Measurements from ENCODE around the gene BAD.
"Not testable (repeated sequence)": the region's sequence is repeated elsewhere in the genome, so short reads cannot be mapped to it uniquely, and the experiment has no call there.

Gene BAD

DNA sequence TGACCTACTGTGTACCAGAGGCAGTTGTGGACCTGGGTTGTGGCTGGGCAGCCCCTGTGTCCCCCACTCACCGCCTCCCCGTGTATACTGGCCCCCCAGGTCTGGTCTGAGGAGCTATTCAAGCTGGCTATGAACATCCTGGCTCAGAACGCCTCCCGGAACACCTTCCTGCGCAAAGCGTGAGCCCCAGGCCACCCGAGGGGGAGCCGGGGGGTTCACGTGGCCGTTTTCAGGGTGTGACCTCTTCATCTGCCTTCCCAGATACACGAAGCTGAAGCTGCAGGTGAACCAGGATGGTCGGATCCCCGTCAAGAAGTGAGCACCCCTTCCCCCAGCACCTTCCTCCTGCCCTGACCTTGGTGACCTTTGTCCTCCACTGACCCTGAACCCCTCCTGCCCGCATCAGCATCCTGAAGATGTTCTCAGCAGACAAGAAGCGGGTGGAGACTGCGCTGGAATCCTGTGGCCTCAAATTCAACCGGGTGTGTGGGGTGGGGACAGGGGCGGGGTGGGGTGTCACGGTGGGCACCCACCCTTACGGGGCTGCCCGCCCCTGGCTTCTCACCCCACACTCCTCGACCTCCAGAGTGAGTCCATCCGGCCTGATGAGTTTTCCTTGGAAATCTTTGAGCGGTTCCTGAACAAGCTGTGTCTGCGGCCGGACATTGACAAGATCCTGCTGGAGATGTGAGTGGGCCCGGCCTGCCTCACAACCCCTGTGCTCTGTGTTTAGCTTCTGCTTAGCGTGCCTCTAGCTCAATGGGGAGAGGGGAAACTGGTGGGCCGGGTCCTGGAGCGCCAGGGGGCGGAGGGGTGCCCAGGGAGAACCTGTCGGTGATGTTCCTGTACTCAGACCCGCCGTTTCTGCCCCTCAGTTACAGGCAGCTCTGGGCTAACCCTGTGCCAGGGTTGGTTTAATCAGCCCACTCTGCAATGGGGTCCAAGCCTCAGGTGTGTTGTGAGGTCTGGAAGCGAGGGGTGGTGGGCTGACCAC, 29.0 kb downstream of the BAD start:
- no peak for DNase-seq

DNA sequence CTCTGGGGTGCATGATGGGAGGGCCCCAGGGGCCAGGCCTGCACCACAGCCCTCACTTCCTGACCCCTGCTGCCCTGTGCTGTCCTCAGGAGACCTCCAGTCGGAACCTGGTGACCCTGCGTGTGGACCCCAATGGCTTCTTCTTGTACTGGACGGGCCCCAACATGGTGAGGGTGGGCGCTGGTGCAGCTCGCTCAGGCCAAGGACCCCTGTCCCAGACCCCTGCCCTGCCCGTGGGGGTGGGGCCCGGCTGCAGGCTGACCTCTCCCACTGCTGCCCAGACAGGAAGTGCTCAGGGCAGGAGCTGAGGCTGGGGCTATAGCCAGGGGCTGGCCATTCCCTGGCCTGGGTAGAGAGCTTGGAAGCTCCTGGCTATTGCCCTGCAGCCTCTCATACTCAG, 30.1 kb downstream of the BAD start:
- DNase-seq, result no peak

DNA sequence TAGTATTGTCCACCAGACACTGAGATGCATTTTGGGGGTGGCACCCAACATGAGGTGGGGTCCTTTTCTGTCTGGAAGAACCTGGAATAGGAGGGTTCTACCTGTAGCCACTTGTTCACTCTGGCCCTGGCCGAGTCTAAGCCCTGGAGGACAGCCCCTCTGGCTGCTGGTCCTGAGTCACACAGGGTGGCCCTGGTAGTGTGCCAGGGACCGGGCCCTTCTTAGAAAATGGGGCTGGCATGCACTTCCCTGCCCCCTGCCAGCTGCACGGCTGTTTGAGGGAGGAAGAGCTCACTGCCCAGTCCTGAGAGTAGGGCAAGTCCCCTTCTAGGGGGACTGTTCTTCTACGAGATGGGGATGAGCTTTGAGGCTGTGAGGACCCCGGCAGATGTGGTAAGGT, 31.0 kb downstream of the BAD start:
- no peak for DNase-seq

DNA sequence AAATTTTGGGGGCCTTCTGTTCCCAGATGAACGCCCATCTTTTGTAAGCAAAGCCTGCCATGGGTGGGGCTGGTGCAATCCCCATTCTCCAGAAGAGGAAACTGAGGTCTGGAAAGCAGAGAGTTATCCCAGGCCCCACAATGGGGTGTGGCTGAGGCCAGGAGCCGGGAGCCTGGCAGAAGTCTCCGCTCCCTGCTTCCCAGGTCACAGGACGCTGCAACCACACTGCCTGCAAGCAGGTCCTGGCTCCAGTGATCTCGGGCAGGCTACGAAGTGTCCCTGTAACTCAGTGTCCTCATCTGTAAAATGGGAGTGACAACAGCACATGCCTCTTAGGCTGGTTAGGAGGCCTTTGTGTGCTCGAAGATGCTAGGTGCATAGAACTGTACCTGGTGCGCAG, 31.4 kb downstream of the BAD start:
- no peak for DNase-seq

GRCh38 chr11:64252003-64252872, 32.2 kb downstream of the BAD start:
- DNase-seq, result no peak

- DNase-seq, result no peak
These were observed 32.8 kb downstream of the BAD start for GRCh38 chr11:64251753-64252002.

DNA sequence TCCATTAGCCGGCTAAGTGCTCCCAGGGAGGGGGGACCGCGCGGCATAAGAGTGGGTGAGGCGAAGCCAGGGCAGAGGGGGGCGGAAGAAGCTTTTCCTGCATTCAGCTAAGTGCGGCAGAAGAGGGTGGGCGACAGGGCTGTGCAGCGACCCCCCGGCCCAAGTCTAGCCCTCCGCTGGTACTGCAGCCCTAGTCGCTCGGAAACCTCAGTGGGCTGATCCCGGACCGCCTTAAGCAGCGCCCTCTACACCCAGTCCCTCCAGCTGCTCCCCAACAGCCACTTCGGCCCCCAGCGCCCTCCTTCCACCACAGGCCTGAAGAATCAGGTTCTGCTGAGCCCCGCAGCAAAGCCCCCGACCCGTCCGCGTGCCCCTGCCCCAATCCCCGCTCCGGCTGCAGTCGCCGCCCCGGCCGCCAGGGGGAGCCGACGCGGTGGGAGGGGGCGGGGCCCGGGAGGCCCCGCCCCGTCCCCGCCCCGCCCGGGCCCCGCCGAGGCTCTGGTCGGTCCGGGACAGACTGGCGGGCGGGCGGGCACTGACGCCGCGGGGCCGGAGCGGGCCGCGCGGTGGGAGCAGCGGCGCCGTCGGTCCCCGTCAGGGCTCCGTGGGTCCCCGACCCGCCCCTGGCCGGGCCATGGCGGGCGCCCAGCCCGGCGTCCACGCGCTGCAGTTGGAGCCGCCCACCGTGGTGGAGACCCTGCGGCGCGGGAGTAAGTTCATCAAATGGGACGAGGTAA, 33.3 kb downstream of the BAD start, which contains the start of gene PLCB3:
Gene PLCB3 (plus strand): TSS at position 515 of the 737 bp plus-strand sequence. CDS start 120 bp downstream, at position 635.
- peak; percentile 51 for DNase-seq

- DNase-seq, result no peak
These were observed 34.0 kb downstream of the BAD start for GRCh38 chr11:64250415-64251015.

GRCh38 chr11:64249563-64250414, 34.7 kb downstream of the BAD start:
- no peak for DNase-seq

DNA sequence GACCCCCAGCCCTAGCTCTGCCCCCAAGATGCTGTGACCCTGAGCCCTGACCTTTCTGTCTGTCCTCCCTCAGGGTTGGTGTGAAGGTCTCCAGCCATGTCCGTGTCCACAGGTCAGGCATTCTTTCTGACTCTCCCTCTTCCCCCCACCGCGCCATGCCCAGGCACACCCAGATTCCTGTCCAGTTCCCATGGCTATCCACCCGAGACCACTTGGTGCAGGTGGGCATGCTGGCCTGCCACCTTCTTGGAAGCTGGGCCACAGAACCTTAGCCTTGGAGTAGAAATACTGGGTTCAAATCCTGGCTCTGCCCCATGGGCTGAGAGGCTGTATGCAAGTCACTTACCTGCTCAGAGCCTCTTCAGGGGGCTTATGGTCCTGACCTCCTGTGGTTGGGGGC, 35.4 kb downstream of the BAD start:
- DNase-seq, result no peak

- DNase-seq, result no peak
These were observed 35.9 kb downstream of the BAD start for GRCh38 chr11:64248578-64248977.

DNA sequence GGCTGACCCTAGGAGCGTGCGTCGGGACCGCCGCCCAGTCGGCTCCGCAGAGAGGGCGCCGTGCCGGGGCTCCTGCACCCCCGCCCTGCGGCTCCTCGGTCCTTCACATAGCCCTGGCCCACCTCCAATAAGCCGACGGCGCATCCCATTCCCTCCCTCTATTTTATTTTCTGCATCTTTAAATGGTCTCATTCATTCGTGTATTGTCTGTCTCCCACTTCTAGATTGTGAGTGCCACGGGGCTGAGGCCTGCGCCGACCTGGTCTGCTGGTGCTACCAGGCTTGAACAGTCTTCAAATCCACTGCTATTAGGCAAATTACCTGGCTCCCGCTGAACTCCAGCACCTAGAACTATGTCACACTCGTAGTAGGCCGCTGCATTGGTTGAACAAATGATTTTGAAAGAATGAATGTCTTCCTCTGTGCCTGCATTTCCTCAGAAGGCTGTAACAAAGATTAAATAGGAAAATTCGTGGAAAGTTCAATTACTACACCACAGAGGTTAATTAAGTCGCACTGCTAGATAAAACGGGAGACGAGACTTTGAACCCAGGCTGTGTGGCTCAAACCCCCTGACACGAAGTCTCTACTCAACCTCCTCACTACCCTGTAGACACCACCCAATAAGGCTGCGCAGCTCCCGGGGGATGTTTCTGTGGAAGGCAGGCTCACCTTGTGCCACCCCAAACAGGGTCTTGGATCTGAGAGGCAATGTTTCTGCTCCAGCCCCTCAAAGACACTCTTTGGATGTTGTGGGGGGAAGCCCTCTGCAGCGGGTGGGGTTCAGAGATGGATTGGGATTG, 36.5 kb downstream of the BAD start:
- DNase-seq, result no peak

DNA sequence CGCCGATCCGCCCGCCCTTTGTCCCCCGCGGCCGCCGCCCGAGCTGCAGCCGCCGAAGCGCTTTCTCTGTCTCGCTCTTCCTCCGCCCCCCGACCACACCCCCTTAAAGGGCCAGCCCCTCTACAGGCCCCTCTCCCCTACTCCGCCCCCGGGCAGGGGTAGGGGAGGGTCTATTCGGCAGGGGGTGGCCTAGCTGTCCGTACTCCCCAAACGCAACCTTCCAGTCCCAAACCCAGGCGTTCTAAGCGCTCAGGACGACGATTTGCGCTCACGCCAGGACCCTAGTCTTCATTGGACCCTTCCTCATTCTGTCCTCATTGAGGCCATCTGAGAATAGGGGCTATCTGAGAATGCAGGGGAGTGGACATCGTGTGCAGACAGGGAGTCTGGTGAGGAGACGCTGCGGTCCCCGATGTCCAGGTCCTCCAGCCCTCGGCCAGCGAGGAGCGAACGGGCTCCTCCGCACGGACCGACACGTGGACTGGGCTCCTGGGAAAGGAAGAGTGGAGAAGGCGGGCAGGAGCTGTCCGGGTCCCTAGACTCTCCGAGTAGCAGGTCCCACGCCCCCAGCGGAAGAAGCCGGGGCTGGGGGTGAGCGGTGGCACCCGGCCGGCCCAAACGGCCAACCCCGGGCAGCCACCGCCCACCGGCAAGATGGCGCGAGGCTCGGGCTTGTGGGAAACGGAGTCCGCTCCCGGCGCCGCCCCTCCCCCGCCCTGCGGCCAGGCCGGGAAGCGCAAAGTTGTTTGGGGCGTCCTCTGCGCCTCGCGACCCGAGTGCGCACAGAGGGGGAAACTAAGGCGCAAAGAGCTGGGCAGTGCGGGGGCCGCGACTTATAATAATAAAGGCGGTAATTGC, 37.4 kb downstream of the BAD start, which contains the start of gene PPP1R14B:
Gene PPP1R14B (minus strand): TSS at position 73 of the 858 bp plus-strand sequence. CDS start 270 bp downstream, outside the sequence.
- DNase-seq, result peak; percentile 86

GRCh38 chr11:64246621-64246870, 37.9 kb downstream of the BAD start:
- DNase-seq, result not testable (repeated sequence)

DNA sequence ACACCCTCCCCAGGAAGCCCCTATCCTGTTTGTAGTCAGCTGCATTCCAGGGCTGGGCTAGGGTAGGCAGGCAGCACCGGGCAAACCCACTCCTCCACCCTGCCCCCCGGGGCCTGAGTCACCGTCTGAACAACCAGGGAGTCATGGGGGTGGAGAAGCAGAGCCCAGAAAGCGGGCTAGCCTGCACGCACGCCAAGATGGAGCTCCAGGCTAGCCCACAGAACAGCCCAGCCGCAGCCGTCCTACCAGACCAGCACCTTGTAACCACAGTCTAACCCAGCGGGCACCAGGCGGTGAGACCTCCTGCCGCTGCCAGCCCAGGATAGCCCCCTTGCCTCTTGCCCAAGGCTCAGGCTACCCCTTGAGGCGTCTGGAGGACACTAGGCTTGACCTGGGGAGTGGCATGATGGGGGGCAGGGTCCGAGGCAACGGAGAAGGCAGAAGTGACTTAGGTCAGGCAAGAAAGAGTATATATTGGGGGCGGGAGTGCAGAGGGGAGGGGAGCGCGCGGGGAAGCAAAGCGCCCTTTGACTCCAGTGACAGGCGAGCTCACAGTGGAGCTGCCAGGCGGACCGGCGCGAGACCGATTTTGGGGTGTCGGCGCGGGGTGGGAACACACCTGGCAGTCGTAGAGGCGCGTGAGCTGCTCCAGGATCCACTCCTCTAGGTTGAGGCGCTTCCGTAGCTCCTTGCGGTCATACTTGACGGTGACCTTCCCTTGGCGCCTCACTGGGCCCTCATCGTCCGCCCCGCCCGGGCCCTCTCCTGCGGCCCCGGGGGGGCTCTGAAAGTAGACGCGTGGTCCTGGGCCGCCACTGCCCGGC, 38.5 kb downstream of the BAD start:
- DNase-seq, result peak; percentile 93

DNA sequence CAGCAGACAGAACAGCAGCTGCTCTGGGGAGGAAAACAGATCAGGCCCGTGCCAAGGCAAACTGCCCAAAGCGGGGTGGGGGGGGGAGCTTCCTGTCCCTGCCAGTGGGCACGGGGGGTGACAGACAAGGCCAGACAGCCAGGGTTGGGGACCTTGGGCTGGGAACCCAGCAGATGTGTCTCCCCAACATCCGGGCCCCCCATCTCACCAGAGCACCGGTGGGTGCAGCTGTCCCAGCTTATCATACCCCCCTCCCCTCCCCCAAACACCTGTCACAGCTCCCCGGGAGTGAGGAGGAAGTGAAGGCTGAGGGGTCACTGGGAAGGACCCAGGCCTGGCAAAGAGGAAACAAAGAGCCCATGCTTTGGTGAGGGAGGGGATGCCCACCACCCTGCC, 39.1 kb downstream of the BAD start:
- DNase-seq, result no peak

DNA sequence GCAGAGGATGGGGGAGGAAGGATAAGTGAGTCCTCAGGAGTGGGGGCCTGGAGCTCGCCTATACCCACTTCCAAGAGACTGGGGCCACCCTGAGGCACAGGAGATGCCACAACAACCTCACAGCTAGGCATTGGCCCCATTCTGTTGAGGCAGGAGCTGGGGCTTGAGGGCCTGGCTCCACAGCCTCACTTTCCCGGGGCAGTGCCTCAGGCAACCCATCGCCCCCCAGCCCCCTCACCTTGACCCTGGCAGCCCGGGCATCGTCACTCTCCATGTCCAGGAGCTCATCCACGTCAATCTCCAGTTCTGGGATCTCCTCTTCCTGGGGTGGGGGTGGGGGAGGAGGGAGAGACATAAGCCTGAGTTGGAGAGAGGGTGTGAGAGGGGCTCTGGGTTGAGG, 39.5 kb downstream of the BAD start:
- no peak for DNase-seq

GRCh38 chr11:64244107-64244506, 40.4 kb downstream of the BAD start:
- DNase-seq, result no peak

DNA sequence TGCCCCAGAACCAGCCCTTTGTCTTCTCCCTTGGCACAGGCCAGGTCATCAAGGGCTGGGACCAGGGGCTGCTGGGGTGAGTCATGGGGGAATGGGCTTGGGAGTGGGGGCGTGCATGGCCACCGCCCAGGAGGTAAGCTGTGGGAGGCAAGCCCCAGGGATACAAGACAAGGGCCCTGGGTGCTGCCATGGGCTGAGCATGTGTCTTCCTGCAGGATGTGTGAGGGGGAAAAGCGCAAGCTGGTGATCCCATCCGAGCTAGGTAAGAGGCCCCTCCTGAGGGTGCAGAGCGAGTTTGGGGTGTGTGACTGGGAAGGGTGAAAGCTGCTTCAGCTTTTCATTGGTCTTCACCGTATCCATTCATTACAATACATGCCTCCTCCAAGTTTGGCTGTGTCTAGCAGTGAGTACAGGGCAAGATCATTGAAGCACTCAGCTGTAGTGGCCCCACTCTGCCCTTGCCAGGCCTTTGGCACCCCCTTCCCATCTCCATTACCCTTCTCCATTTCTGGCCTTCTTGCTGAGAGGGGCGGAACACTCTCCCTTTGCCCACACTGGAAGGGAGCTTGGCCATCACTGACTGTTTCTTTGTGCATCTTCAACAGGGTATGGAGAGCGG, 41.1 kb downstream of the BAD start:
- no peak for DNase-seq
